Measurements from ENCODE around the gene MRTFB.

- no peak for TF ChIP-seq CTCF (conservative IDR thresholded peaks at IDR 0.05; ENCODE audit: low read depth in 2 of 2)
- TF ChIP-seq EZH2 (IDR thresholded peaks at IDR 0.05; ENCODE audit: low read depth, unreplicated experiment), result no peak
- no peak for TF ChIP-seq POLR2AphosphoS5 (IDR thresholded peaks at IDR 0.05; ENCODE audit: low read depth)
- TF ChIP-seq ZNF114 (CRISPR knock-in tag; IDR thresholded peaks at IDR 0.05), result no peak
- TF ChIP-seq ETS1 (IDR thresholded peaks at IDR 0.05), result no peak
- TF ChIP-seq JUNB (IDR thresholded peaks at IDR 0.05; ENCODE audit: unreplicated experiment), result no peak
- TF ChIP-seq EZH2phosphoT487 (IDR thresholded peaks at IDR 0.05; ENCODE audit: unreplicated experiment), result no peak
- no peak for TF ChIP-seq CREB1 (CRISPR knock-in tag; IDR thresholded peaks at IDR 0.05; ENCODE audit: low read depth)
- no peak for TF ChIP-seq NANOG (IDR thresholded peaks at IDR 0.05; ENCODE audit: borderline replicate concordance)
- no peak for TF ChIP-seq REST (IDR thresholded peaks at IDR 0.05; ENCODE audit: unreplicated experiment)
- TF ChIP-seq ZNF331 (CRISPR knock-in tag; IDR thresholded peaks at IDR 0.05; ENCODE audit: low read depth), result no peak
Measured at GRCh38 chr16:14252860-14253259, 181.7 kb downstream of the MRTFB start.
